Activated CD4-positive, CD25-positive, alpha-beta regulatory T cell (primary cell): ENCODE measurements around the gene UBAP1L.
A peak's percentile ranks its signal among the peaks of the same experiment; 100 is the strongest.

Experiments
- DNase-seq, 4 experiments: peaks; one replicate each; lab custom pipeline; 2025; lab: John Stamatoyannopoulos, UW

The UBAP1L gene

GRCh38 chr15:65066635-65067316 is 48.2 kb downstream of the UBAP1L start:
- DNase-seq = no peak

DNA sequence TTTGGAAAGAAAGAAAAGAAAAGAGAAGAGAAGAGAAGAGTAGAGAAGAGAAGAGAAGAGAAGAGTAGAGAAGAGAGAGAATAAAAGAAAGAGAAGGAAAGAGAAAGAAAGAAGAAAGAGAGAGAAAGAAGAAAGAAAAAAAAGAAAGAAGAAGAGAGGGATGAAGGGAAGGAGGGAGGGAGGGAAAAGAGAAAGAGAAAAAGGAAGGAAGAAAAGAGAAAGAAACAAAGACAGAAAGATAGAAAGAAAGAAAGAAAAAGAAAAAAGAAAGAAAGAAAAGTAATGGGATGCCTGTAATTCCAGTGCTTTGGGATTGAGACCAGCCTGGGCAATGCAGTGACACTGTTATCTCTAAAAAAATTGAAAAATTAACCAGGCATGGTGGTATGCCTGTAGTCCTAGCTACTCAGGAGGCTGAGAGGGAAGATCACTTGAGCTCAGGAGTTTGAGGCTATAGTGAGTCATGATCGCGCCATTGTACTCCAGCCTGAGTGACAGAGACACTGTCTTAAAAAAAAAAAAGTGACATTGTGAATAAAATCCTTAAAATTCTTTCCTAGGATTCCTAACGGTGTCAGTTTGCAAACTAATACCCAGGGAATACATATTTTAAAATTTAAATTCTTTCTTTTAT is 48.9 kb downstream of the UBAP1L start:
- DNase-seq = no peak

DNA sequence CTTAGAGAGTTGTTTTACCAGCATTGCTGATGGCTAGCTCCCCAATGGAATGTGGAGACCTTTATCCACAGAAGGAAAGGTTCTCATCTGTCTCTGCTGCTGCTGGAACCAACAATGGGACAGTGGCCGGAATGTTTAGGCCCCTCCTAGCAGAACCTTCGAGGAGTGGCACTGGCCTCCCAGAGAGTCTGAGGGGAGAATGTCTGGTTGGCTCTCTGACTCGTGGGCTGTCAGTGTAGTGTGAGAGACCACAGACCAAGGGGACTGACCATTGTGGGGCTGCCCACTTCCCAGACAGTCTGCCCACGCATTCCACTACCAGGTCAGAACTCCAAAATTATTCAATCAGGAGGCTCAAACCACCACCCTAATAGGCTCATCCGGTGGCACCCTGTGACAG is 52.3 kb downstream of the UBAP1L start:
- no peak for DNase-seq

- DNase-seq = no peak
Measured at GRCh38 chr15:65062061-65062460, 52.9 kb downstream of the UBAP1L start.

DNA sequence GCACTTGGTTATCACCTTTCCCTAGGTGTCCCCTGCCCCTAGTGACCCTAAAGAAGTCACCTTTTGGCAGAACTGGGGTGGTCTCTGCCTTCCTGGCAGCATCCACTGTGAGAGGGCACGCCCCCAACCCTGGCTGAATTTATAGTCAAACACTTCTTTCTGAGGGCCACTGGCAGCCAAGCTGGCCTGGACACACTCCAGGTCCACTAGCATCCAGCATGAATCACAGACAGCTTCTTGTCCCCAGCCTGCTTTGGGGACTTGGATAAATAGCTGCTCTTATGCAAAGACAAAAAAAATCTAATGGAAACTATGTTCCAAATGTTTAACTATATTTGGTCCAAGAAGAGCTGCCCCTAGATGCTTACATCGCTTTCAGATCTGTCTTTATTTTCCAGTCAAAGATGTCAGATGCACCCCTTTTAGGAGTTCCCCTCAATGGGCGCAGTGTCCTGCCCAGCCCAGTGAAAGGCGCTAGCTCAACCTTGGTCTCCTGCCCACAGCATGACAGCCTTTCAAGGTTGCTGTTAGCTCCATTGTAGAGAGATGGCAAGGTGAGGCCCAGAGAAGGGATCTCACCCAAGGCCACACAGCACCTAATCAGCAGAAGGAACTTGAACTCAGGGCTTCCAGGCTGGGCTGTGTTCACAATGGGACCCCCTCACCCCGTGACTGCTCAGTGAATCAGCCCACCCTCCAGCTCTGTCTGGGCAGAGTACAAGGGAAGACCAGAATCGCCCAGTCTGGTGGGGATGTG is 54.2 kb downstream of the UBAP1L start:
- no peak for DNase-seq

DNA sequence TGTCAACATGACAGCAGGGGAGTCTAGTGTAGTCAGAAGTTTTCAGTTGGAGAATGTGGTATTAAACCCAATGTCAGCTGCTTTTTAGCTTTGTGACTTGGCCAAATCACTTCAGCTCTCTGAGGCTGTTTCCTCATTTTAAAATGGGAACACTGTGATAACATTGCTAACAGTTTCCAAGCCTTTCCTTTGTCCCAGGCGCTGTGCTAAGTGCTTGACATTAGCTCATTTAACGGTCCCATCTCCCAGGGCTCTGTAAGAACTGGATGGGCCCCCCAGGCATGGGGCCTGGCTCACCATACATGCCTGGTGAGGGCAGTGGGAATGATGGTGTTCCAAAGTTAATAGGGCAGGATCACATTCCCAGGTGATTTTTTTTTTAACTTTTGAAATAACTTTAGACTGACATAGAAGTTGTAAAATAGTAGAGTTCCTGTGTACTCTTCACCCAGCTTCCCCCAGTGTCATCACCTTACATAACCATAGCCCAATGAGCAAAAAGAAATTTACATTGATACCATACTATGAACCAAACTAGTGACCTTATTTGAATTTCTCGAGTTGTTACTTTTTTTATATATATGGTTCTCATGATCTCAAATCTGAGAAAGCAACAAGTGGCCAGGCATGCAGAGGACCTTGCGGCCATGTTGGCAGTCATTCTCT is 54.9 kb downstream of the UBAP1L start:
- DNase-seq = no peak

- DNase-seq = no peak
Measured at GRCh38 chr15:65059369-65059750, 55.6 kb downstream of the UBAP1L start.

DNA sequence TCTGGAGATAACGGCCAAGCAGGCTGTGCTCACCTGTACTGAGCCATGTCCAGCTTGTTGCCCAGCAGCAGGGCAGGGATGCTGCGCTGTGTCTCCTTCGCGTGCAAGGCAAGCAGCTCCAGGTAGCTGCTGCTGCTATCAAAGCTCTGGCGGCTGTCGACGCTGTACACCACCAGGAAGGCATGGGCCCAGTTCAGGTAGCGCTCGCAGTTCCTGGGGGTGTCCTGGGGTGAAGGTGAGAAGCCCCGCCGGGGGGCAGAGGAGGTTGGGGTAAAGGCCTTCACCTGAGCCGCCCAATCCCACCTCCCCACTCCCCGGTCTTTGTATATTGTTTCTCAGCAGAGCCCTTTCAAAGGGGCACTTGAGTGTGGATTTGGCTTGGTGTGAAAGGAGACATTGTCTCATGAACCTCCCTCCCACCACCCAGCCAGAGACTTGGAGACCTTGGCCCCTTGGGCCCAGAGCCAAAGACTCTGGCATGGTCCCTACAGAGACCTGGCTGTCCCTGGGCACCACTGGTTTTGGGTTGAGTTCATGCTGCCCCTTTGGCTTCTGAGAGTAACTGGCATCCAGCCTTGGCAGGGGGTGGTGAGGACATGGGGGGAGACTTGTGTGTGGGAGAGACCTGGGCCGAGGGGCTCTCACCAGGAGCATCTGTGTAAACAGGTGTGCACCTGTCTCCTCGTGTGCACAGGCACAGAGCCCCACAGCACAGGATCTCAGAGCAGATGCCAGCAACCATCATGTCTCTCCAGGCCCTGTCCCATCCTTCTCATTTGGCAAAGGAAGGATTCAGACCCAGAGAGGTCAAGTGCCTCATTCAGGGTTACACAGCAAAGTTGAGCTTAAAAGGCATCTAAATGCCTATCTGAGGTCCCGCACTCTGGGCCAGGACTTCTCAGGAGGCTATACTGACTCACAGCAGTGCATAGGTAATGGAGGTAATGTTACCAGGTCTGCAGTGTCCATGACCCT is 56.3 kb downstream of the UBAP1L start:
- DNase-seq = no peak

GRCh38 chr15:65057549-65057940 is 57.5 kb downstream of the UBAP1L start:
- DNase-seq = no peak

GRCh38 chr15:65056868-65057548 is 58.0 kb downstream of the UBAP1L start:
- no peak for DNase-seq

DNA sequence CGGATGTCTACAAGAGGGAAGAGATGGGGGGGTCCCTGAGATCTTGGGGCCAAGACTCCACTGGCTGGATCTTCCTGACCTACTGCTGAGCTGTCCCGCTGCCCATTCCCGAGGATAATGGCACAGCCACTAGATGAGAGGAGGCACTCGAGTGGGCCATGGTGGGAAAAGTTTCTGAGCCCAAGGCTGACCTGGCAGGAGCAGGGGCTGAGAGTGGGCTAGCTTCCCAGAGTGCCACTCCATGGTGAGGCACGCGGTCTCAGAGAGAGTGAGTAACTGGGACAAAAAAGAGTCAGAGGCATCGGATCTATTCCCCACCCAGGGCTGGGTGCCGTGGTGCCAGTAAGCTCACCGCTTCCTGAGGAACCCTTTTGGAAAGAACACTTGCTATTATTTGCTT is 58.9 kb downstream of the UBAP1L start:
- DNase-seq = no peak

DNA sequence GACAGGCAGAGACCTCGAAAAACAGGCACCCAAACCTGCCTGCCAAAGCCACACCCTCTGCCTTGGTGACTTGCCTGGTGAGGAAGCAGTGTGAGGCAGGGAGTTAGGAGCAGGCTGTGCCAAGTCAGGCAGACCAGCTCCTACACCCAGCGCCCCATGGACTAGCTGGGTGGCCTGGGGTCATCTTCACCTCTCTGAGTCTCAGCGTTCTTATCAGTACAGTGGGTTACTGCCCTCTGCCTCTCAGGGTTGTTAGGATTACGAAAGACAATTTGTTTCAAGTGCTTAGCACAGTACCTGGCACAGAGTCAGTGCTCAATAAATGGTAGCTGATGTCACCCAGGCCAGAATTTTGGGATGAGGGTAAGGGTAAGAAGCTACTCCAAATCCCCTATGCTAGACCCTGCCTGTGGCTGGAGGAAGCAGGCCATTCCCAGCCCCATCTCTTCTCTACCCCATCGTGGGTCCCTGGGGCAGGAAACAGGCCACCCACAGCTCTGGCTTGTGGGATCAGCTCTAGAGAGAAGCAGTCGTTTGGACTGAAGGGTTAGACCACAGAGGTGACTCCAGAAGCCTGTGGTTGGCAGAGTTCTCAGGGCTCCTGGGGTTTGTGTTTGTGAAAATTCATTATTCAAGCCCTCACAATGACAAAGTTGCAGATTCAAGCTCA is 59.7 kb downstream of the UBAP1L start:
- no peak for DNase-seq

GRCh38 chr15:65054333-65055200 is 60.4 kb downstream of the UBAP1L start:
- DNase-seq = peak in 3 of 4 experiments; percentile 8 to 15 (median 14)

DNA sequence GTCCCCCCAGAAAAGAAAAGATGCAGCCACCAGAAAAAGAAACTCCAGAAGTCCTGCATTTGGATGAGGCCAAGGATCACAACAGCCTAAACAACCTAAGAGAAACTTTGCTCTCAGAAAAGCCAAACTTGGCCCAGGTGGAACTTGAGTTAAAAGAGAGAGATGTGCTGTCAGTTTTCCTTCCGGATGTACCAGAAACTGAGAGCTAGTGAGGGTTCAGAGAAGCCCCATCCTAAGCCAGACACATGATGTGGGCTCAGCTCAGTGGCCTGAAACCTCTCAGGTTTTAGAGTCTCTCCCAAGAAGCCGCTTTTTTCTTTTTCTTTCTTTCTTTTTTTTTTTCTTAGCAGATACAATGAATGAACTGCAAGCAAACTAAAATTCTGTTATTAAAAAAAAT is 62.0 kb downstream of the UBAP1L start:
- DNase-seq = no peak

- no peak for DNase-seq
Measured at GRCh38 chr15:65051266-65051665, 63.7 kb downstream of the UBAP1L start.

GRCh38 chr15:65050270-65050669 is 64.7 kb downstream of the UBAP1L start:
- DNase-seq = no peak

DNA sequence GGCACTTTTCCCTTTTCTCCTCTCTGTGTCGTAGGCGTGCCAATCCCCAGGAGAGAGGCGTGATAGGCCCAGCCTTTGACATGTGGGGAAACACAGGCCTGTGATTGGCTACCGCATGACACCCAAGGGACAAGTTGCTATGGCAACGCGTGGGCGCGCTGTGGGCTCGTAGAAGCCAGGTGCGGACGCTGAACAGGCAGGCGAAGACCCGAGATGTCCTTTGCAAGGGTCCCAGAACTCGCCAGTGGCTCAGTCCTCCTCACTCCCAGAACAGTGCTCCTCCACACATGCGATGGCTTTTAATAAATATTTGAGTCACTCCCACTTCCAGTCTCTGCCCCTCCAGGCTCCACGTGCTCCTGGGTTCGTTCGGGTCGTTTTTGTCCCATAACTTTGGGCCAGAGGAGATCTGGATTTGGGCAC is 65.6 kb downstream of the UBAP1L start:
- DNase-seq = peak; percentile 61 to 74 (median 65)

DNA sequence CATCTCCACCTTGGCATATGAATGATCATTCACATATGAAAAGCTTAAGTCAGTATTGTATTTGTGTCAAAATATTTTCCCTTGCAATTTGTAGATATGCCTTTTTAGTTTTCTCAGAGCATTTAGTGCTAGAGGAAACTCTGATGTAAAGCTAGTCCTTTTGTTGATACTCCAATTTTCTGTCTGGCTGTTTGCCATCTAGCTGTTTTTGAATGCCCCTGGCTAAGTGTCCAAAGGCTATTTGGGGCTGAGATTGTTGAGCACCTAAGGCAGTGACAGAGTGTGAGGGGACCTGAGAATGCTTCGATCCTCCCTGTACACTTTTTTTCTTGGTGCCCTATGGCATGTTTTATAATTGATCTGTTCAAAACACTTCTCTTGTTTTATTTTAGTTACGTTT is 66.8 kb downstream of the UBAP1L start:
- no peak for DNase-seq
